GM21529 (cell line): Measurements from ENCODE around the gene OR6M1.

Source experiments
- ATAC-seq: cut with Tn5 transposase; IDR thresholded peaks from one replicate; pipeline ENCODE4 v1.9.1; 2021; ENCODE audit not compliant: unreplicated experiment

The OR6M1 gene, protein sequence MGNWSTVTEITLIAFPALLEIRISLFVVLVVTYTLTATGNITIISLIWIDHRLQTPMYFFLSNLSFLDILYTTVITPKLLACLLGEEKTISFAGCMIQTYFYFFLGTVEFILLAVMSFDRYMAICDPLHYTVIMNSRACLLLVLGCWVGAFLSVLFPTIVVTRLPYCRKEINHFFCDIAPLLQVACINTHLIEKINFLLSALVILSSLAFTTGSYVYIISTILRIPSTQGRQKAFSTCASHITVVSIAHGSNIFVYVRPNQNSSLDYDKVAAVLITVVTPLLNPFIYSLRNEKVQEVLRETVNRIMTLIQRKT

DNA sequence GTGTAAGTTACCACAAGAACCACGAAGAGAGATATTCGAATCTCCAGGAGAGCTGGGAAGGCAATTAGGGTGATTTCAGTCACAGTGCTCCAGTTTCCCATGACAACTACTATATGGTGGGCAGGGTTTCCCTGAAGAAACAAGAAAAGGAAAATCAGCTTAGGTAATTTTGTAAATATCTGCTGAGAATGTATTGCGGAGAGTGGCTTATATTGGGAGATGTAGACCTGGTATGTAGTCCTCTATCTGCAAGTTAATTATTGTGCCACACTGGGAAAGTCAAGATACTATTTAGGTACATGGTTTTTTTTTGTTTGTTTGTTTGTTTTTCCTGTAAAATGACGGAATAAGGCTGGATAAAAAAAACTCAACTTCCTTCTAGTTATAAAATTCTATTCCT, at the start of gene OR6M1:
OR6M1 (minus strand) TSS at position 101 of the 400 bp plus-strand sequence; CDS start at position 101, 0 bp downstream.
- no peak for ATAC-seq

DNA sequence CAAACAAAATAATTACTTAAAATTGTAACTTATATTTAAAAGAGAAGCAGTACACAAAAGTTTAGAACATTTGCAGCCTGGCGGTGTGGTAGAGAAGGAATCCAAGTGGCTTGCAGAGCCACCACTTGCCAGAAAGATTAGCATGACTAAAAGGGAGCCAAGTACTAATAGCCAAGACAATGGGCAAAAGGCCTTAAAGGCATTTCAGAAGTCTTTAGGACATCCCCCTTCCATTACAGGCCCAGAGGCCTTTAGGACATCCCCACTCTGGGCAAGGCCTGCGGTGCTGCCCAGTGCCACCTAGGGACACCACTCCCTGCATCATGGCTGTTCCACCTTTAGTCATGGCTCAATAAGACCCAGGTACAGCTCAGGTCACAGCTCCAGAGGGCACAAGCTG, 46.9 kb upstream of the OR6M1 start:
- no peak for ATAC-seq

DNA sequence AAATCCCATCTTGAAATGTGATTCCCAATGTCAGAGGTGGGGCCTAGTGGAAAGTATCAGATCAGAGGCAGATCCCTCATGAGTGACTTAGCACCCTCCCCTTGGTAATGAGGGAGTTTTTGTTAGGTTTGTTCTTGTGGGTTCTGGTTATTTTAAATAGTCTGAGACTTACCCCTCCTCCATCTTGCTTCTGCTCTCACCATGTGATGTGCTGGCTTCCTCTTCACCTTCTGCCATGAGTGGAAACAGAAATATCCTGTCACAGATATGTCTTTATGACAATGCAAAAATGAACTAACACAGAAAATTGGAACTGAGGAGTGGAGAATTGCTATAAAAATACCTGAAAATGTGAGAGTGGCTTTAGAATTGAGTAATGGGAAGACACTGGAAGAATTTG, 46.2 kb upstream of the OR6M1 start:
- ATAC-seq, result no peak

DNA sequence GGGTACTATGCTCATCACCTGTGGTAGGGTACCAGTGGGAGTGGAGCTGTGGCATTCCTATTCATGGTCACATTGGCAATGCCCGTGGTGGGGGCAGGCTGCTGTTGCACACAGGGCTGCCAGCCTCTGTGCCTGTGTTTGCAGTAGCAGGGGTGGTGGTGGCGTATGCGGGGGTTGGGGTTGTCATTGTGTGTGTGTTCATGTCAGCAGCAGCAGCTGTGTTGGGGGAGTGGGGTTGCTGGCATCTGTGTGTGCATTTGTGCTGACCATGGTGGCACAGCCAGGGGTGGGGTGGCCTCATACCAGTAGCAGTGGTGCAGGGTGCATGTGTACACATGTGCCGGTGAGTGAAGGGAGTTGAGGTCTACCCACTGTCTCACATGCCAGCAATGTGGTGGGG, 45.0 kb upstream of the OR6M1 start:
- ATAC-seq, result no peak

DNA sequence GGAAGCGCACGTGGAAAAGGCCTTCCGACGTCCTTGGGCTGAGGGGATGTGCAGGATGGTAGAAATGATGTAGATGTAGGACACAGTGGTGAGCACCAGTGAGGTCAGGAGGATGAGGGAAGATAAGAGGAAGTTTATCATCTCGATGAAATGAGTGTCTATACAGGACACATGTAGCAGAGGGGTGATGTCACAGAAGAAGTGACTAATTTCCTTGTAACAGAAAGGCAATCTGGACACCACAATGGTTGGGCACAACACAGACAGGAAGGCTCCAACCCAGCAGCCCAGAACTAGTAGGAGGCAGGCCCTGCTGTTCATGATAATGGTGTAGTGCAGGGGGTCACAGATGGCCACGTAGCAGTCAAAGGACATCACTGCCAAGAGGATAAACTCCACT, 35.0 kb upstream of the OR6M1 start:
- no peak for ATAC-seq

DNA sequence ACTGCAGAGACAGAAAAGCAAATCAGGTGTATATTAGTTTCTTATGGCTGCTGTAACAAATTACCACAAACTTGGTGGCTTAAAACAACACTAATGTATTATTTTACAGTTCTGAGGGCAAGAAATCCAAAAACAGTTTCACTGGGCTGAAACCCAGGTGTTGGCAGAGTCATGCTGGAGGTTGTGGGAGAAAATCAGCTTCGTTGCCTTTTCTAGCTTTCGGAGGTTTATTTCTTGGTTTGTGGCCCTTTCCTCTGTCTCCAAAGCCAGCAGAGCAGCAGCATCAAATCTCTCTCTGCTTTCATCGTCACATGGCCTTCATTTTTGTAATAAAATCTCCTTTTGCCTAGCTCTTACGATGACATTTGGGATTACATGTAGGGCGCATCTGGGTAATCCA, 33.0 kb upstream of the OR6M1 start:
- no peak for ATAC-seq

DNA sequence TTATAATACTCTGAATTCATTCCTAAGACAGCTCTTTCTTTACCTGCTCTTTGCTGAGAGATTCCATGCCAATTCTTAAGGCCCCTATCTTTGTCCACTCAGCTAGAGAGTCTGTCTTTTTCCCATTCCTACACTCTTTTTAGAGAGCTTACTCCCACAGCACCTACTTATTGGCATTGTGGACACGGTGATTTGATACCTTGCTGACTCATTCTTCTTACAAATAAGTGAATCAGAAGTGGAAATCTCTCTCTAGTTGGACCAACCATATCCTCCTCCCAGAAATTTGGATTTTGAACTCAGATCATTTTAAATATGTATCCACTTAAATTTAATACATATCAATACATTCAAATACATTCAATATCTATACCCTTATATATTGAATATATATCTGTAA, 32.5 kb upstream of the OR6M1 start:
- no peak for ATAC-seq

DNA sequence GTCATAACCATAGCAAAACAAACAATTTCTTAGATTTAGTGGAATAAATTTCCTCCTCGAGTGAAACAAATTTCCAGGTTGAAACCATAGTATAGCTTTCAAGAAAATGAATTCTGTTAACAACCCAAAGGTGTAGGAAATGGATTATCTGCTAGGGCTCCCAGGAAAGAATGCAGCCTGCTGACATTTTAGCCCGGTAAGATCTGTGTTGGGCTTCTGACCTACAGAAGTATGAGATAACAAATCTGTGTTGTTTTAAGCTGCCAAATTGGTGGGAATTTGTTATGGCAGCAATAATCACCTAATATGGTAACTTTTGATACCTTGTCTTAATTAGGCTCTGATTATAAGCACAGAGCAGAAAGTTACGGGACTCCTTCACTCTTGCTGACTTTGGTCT, 32.0 kb upstream of the OR6M1 start:
- no peak for ATAC-seq

DNA sequence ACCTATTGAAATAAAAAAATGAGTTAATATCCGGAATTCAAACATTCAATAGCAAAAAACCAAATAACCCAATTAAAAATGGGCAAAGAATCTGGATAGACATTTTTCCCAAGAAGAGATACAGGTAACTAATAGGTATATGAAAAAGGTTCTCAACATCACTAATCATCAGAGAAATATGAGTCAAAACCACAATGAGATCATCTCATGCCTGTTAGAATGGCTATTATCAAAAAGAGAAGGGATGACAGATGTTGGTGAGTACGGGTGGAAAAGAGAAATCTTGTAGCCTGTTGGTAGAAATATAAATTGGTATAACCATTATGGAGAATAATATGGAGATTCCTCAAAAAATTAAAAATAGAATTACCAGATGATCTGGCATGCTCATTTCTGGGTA, 26.9 kb upstream of the OR6M1 start:
- ATAC-seq, result no peak

DNA sequence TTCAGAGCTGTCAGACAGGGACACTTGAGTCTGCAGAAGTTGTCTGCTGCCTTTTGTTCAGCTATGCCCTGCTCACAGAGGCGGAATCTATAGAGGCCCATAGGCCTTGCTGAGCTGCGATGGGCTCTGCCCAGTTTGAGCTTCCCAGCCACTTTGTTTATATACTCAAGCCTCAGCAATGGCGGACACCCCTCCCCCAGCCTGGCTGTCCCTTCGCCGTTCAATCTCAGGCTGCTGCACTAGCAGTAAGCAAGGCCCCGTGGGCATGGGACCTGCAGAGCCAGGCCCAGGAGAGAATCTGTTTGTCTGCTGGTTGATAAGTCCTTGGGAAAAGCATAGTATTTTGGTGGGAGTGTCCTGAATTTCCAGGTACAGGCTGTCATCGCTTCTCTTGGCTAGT, 23.6 kb upstream of the OR6M1 start:
- ATAC-seq, result no peak

DNA sequence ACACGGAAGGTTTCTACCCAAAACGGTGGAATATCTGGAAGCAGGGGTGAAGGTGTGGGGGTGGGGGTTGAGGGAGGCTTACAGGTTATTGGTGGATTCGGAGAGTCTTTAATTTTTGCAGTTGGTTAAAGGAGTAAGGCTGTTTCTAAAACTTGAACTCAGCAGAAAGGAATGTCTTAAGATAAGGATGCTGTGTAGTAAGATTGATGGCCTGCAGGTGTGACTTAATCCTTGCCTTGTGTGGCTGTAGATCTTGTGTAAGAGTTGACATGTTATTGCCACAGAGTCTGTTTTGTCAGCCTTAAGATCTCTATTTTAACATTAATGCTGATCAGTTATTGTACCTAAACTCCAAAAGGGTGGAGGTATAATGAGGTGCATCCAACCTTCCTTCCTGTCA, 16.4 kb upstream of the OR6M1 start:
- no peak for ATAC-seq

DNA sequence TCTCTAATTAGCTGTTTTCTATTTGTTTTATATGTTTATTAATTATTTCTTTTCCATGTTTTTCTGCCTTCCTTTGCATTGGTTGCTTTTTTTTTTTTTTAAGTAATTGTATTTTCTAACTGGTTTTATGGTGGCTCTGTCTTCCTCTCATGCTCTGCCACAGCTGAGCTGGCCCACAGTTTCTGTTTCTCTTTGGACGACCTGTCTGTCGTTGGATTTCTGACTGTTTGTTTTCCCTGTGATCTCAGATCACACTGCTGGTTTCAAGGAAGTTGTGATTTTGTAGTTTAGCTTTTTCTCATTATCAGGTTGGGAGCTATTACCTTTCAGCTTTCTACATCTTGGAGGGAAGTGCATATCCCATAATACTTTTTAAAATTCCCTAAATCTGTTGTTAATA, 15.9 kb upstream of the OR6M1 start:
- ATAC-seq, result no peak

DNA sequence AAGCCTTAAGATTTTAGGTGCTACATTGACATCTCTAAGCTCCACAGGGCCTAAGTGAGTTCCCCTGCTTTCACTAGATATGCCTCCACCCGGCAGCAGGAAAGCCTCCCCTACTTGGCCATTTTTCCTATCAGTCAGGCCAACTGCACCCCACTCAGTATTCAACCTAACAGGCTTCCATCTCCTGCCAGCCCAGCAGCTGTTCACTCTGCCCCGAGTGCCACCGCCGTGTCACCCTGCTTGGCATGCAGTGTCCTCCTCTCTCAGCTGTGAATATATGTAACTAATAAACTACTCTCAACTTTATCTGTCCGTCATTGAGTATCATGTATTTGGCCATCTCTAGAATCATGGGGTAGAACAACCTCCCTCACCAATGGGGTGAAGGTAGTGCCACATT, 9.0 kb upstream of the OR6M1 start:
- ATAC-seq, result no peak

DNA sequence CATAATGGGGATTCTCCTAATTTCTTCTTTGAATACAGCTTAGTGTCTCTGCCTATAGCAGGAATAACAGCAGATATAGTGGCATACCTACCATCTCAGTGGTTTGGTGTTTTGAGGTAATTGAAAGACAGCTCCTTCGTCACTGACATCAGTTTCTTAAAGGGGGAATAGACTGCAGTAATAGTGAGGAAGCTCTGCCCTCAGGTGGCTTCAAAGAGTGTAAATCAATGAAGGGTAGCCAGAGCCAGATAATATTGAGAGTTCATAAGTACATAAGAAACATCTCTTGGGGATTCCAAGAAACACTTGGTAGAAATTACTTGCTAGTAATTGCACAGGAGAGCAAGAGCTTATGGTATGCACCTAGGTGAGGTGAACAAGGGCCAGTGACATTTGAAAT, 4.4 kb downstream of the OR6M1 start:
- no peak for ATAC-seq

DNA sequence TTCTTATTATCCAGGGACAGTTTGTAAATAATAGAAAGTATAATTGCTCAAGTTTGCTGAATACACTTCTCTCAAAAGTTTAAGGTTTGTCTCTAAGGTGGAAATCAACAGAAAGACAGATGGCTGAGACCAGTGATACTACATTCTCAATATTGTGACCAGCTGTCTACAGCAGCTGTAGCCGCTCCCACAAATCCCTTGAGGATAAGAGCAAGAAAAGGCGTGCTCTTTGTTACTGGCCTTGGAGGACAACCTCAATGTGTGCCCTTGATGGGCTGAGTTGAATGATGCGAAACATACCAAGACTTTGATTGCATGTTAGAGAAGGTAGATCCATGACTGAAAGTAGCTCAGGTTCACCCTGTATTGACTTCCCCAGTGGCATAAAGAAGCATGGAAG, 6.1 kb downstream of the OR6M1 start:
- ATAC-seq, result no peak

DNA sequence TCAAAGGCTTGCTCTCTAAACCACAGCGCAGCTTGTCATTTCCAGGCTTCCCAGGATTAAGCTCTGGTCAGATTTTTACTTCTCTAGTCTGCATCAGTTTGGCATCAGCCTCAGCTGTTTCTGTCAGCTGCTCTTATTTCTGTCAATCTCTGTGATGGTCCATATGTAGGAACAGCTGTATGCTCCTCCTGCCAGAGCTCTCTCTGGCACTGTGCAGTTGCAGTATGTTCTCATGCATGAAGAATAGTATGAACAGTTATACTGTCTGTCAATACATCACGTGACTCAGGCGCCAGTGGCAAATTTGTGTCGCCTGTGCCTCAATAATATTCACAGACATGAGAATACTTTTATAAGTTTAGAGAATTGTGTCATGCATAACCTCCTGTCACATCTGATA, 6.7 kb downstream of the OR6M1 start:
- no peak for ATAC-seq

DNA sequence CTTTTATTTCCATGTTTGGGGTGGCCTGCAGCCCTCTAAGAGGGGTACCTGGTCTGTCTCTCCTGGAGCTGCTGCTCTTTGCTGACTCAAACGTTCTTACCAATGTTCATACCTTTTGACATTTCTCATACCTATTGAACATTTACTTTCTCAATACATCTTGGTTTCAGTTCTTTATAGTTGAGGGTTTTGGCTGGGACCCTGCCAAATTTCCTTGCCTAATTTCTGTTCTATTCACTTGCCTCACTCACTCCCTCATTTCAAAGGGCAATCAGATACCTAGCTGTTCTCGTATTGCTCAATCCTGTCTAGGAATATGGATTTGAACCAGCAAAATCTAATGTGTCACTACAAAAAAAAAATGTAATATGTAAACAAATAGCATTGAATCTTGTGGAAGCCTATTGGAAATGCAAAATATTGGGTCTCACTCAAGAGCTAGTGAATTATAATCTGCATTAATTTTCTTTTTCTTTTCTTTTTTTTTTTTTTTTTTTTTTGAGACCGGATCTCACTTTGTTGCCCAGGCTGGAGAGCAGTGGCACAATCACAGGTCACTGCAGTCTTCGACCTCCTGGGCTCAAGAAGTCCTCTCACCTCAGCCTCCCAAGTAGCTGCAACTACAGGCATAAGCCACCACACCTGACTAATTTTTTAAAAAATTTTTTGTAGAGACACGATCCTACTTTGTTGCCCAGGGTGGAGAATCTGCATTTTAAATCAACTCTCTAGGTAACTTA, 7.5 kb downstream of the OR6M1 start:
- no peak for ATAC-seq

DNA sequence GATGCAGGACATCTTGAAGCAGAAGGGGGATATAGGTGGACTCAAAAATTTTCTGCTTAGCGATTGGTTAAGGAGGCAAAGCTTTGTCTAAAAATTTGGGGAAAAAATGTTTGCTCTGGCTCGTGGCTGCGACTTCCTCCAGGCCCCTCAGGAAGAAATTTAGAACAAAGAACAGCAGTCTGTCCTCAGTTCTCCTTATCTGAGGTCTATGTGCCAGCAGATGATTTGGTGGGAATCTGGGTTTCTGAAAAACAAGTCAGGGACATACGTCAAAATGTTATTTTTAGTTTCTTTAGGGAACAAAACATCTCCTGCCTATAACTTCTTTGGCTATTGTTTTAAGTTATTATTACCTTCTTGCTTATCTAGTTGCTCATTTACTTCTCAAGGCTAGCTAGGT, 8.1 kb downstream of the OR6M1 start:
- ATAC-seq, result no peak

DNA sequence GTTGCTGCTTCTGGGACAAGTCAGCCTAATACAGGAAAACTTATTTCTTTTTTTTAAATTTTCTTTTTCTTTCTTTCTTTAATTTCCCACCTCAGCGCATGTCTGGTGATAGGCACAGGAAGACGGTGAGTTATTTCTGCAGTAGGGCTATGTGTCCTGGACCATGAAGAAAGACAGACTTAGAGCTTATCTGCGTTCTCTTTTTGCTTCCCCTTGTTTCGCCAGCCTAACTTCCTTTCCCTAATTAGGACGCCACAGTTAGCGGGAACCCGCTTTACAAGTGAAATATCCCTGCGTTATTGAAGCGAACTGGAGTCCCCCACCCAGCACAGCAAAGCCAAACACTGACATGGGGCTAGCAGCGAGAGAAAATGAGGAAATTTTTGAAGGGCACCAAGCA, 8.6 kb downstream of the OR6M1 start:
- ATAC-seq, result no peak

DNA sequence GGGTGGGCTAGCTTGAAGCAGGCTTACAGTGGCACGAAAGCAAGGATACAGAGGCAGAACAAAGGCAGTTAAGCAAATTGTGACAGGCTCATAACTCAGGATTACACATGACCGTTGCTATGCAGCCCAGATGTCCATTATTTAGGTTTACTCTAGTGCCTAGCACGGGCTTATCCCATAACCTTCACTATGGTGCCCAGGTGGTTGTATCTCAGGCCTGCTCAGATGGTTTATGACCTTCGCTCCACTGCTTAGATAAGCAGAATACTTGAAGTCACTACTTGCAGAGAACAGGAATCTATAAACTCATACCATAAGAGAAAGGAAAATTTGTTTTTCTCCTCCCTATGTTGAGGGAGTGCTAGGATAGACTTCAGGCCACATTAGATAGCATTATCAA, 9.0 kb downstream of the OR6M1 start:
- ATAC-seq, result no peak

DNA sequence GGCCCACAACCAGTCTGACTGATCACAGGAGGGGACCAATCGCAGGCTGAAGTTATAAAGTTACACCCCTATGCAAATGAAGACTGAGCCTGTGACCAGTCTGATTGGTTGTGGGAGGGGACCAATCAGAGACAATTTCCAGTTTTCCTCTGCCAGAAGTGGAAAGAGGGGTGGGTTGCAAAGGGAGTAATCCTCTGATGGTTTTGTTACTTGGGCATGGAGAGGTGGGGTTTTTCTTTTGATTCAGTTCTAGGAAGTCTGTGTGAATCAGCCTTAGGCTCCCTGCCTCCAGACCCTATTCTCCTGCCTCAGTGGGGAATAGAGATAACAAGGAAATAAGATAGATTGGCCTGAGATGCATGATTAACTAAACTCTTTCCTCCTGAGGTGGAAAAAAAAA, 9.9 kb downstream of the OR6M1 start:
- ATAC-seq, result no peak

DNA sequence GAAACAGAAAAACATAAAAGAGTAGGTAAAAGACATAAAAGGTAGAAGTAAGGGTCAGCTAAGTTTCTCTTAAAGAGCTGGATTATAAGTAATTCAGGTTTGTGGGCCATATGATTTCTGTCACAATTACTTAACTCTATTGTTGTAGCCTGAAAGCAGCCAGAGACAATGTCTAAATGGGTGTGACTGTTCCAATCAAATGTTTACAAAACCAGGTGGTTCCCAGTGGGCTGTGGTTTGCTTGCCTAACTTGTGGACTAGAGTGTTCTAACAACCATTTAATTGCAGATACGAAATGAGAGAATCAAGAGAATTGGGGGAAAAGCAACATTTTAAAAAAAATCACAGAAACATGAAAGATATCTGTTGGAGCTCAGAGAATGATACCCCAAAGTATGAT, 22.6 kb downstream of the OR6M1 start:
- ATAC-seq, result no peak

DNA sequence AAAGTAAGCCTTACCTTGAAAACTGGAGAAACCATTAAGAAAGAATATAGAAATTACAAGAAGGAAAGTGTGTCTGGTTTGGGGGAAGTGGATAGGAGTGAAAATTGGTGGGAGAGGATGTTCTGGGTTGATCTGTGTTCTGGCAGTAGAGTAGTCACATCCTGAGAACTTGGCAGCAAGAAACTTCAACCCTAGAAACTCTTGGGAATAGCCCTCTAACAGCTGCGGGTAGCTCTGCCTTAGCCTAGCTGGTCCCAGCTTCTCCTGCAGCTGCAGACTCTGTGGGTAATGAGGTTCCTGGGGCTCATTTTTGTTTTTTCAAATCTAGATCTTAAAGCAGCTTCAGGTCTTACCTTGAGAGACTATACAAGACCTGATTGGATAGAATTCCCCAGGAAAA, 27.6 kb downstream of the OR6M1 start:
- no peak for ATAC-seq
